ENCODE results near the gene ROR1.

- TF ChIP-seq CTCF (IDR thresholded peaks at IDR 0.05; ENCODE audit: low read length) (no peak), EZH2 (optimal IDR thresholded peaks at IDR 0.05; ENCODE audit: low read depth, low read length) (no peak)
These were observed 141.3 kb downstream of the ROR1 start for GRCh38 chr1:63915121-63915520.
